ENCODE results near the gene BLVRB. TPM values are rescaled to one million over a fixed set of nuclear protein-coding genes. Genes with fewer than 3 reads are reported as not detected.

Gene BLVRB
- total RNA-seq, 4 donors from 2014 or later, result 159 to 223 (median 194) TPM

DNA sequence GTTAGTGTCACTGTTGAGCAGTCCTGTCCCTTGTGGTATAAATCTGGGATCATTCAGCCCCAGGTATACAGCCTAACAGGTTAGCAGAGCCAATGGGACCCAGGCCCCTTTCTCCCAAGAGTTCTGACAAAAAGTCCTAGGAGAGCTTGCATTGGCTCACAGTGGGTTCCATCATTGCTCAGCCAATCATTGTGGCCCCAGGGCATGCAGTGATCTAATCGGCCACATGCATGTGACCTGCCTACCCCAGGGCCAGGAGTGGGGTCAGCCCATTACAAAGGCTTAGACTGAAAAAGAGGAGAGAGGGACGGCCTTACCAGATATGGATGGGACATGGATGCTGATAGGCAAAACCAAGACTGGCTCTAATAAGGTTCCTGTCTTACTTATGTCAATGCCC lies 42.3 kb upstream of the BLVRB start:
- DNase-seq (ENCODE audit: extremely low spot score), result no peak
- Histone ChIP-seq H3K9me3 (no peaks in the 10 kb centered on the region), H3K4me1 (peaks cover 0 to 8% (median 7%) of the 10 kb centered on the region in 4 donors), H3K4me3 (no peak overlapping the region), H3K27ac (replicated peaks in 1 of 4) (no peak overlapping the region), H3K27me3 (peaks cover 0 to 15% (median 2%) of the 10 kb centered on the region in 4 donors), H3K36me3 (peaks cover 0 to 9% (median 0%) of the 10 kb centered on the region in 4 donors)
- 61% methylated on average over 2 of the region's 2 CpGs for WGBS
- TF ChIP-seq, protein P1, sequence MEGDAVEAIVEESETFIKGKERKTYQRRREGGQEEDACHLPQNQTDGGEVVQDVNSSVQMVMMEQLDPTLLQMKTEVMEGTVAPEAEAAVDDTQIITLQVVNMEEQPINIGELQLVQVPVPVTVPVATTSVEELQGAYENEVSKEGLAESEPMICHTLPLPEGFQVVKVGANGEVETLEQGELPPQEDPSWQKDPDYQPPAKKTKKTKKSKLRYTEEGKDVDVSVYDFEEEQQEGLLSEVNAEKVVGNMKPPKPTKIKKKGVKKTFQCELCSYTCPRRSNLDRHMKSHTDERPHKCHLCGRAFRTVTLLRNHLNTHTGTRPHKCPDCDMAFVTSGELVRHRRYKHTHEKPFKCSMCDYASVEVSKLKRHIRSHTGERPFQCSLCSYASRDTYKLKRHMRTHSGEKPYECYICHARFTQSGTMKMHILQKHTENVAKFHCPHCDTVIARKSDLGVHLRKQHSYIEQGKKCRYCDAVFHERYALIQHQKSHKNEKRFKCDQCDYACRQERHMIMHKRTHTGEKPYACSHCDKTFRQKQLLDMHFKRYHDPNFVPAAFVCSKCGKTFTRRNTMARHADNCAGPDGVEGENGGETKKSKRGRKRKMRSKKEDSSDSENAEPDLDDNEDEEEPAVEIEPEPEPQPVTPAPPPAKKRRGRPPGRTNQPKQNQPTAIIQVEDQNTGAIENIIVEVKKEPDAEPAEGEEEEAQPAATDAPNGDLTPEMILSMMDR (IDR thresholded peaks at IDR 0.05), result no peak
- TF ChIP-seq POLR2AphosphoS5 (IDR thresholded peaks at IDR 0.05), result no peak
- intact Hi-C loops (cut with DNase I), result no loop called here

DNA sequence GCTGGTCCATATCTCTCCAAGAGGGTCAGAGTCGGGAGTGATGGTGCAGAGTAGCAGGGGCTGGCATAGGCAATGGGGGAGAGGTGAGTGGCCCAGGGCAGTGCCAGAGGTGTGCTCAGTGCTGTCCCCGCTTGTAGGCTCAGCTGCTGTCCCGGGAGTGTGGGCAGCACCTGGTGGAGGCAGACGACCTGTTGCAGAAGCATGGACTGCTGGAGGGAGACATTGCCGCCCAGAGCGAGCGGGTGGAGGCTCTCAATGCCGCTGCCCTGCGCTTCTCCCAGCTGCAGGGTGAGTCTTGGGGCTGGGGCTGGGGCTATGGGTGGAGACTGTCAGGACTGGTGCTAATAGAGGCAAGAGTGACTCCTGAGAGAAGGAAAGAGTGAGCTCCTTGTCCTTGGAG lies 40.6 kb upstream of the BLVRB start:
- TF ChIP-seq, protein P1 (IDR thresholded peaks at IDR 0.05), result no peak
- TF ChIP-seq POLR2A (IDR thresholded peaks at IDR 0.05; ENCODE audit: low read depth) (no peak), POLR2AphosphoS5 (IDR thresholded peaks at IDR 0.05) (no peak), EP300 (IDR thresholded peaks at IDR 0.05) (no peak)
- Histone ChIP-seq H3K36me3 (peaks cover 0 to 15% (median 0%) of the 10 kb centered on the region in 4 donors), H3K9me3 (no peaks in the 10 kb centered on the region), H3K4me1 (no peaks in the 10 kb centered on the region), H3K4me3 (no peak overlapping the region), H3K27me3 (no peaks in the 10 kb centered on the region), H3K27ac (replicated peaks in 1 of 4) (no peak overlapping the region)
- intact Hi-C loops (cut with DNase I), result no loop called here
- DNase-seq (ENCODE audit: extremely low spot score), result no peak
- 82% methylated on average over 7 of the region's 9 CpGs for WGBS

DNA sequence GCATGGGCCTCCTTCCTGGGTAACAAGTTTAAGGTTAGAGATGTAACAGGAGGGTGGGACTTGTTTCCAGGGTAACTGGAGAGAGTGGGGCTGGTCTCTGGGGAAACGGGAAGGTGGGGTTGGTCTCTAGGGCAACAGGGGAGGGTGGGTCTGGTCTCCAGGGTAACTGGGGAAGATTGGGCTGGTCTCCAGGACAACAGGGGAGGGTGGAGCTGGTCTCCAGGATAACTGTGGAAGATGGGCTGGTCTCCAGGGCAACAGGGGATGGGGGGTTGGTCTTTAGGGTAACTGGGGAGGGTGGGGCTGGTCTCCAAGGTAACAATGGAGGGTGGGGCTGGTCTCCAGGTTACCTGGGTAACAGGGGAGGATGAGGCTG lies 37.8 kb upstream of the BLVRB start:
- H3K9me3 ChIP-seq, result no peaks in the 10 kb centered on the region
- WGBS, result 50% methylated on average over 1 of the region's 1 CpG
- H3K4me1 ChIP-seq, result no peaks in the 10 kb centered on the region
- intact Hi-C loops (cut with DNase I), result no loop called here
- no peak overlapping the region for H3K27ac ChIP-seq (replicated peaks in 1 of 4)
- peaks cover 0 to 11% (median 0%) of the 10 kb centered on the region in 4 donors for H3K36me3 ChIP-seq
- no peak for DNase-seq (ENCODE audit: extremely low spot score)
- no peak for TF ChIP-seq POLR2AphosphoS5 (IDR thresholded peaks at IDR 0.05)
- no peak for TF ChIP-seq POLR2A (IDR thresholded peaks at IDR 0.05; ENCODE audit: low read depth)
- no peak for TF ChIP-seq EP300 (IDR thresholded peaks at IDR 0.05)
- TF ChIP-seq, protein P1 (IDR thresholded peaks at IDR 0.05), result no peak
- H3K27me3 ChIP-seq, result no peaks in the 10 kb centered on the region
- H3K4me3 ChIP-seq, result no peak overlapping the region

DNA sequence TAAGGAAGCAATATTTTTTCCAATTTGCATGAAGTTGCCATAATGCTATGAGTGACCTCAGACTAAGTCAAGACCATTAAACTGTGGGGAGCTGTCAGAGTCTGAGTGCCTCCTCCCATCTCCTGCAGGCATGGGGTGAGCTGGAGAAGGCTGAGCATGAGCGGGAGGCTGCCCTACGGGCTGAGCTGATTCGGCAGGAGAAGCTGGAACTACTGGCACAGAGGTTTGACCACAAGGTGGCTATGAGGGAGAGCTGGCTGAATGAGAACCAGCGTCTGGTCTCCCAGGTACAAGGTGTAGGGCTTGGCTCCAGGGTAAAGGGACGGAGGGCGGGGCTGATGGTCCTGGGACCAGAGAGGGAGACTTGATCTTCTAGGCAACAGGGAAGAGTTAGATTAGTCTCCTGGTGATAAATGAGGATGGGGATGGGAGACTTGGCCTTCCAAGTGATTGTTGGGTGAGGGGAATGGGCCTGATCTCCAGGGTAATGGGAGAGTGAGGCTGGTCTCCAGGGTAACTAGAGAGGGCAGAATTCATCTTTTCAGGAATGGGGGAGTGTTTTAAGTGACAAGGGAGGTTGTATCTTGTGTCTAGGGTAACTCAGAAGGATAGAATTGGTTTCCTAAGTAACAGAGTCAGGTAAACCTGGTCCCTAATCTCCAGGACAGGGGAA lies 37.2 kb upstream of the BLVRB start:
- peaks cover 0 to 13% (median under 1%) of the 10 kb centered on the region in 4 donors for H3K36me3 ChIP-seq
- 68% methylated on average over 6 of the region's 6 CpGs for WGBS
- intact Hi-C loops (cut with DNase I), result no loop called here
- H3K27me3 ChIP-seq, result no peaks in the 10 kb centered on the region
- H3K9me3 ChIP-seq, result no peaks in the 10 kb centered on the region
- H3K4me3 ChIP-seq, result no peak overlapping the region
- no peaks in the 10 kb centered on the region for H3K4me1 ChIP-seq
- H3K27ac ChIP-seq (replicated peaks in 1 of 4), result no peak overlapping the region
- no peak for DNase-seq (ENCODE audit: extremely low spot score)
- TF ChIP-seq EP300 (IDR thresholded peaks at IDR 0.05), result no peak
- TF ChIP-seq, protein P1 (IDR thresholded peaks at IDR 0.05), result no peak
- TF ChIP-seq POLR2A (IDR thresholded peaks at IDR 0.05; ENCODE audit: low read depth), result no peak
- TF ChIP-seq POLR2AphosphoS5 (IDR thresholded peaks at IDR 0.05), result no peak

DNA sequence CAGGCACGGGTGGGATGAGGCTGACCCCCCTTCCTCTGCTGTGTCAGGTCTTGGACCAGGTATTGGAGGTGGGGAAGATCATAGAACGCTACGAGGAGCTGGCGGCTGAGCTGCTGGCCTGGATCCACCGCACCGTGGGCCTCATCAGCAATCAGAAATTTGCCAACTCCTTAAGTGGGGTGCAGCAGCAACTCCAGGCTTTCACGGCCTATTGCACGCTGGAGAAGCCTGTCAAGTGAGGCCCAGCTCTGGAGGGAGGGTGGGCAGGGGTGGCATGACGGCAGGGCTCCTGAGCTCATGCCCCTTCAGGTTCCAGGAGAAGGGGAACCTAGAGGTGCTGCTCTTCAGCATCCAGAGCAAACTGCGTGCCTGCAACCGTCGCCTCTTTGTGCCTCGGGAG lies 36.5 kb upstream of the BLVRB start:
- Histone ChIP-seq H3K36me3 (peaks cover 0 to 20% (median 4%) of the 10 kb centered on the region in 4 donors), H3K4me1 (no peaks in the 10 kb centered on the region), H3K9me3 (no peaks in the 10 kb centered on the region), H3K27me3 (no peaks in the 10 kb centered on the region), H3K27ac (replicated peaks in 1 of 4) (no peak overlapping the region), H3K4me3 (no peak overlapping the region)
- 84% methylated on average over 7 of the region's 13 CpGs for WGBS
- TF ChIP-seq, protein P1 (IDR thresholded peaks at IDR 0.05), result no peak
- TF ChIP-seq POLR2A (IDR thresholded peaks at IDR 0.05; ENCODE audit: low read depth) (no peak), POLR2AphosphoS5 (IDR thresholded peaks at IDR 0.05) (no peak)
- intact Hi-C loops (cut with DNase I), result no loop called here
- DNase-seq (ENCODE audit: extremely low spot score), result no peak

Data from esophagus muscularis mucosa (tissue), 4 donors.